GM12878 (cell line): ENCODE results near the gene CTDSP1. TPM values are rescaled to one million over a fixed set of nuclear protein-coding genes. Genes with fewer than 3 reads are reported as not detected.
A peak's percentile ranks its signal among the peaks of the same experiment; 100 is the strongest.

Experiments
- E4F1 ChIP-seq: fragments of 450-650 bp; IDR thresholded peaks from 2 replicates; pipeline ENCODE4 v1.6.1; 2018; ENCODE audit warnings: borderline replicate concordance, mild to moderate bottlenecking; ENCODE audit not compliant: partially characterized antibody
- NBN ChIP-seq: fragments of 450-650 bp; IDR thresholded peaks from 2 replicates; pipeline ENCODE4 v1.6.1; 2016
- RBBP5 ChIP-seq: fragments of 200-600 bp; sonication (generic); conservative IDR thresholded peaks from 2 replicates; pipeline ENCODE4 v1.6.1; 2016
- SP1 ChIP-seq: IDR thresholded peaks from one replicate; pipeline ENCODE4 v1.6.1; 2011; ENCODE audit warnings: low read depth, low read length
- polyA plus RNA-seq, 11 experiments: library from polyadenylated mRNA; depleted of rRNA in 4 of 11; unstranded in 6 of 11; stranded (reverse) in 5 of 11; fragments of >200 nt; fragmentation: Nextera tagmentation in 4 of 11; fragmentation: Illumina TruSeq in 1 of 11; extraction: Ambion mirVana in 4 of 11; extraction: Trizol in 1 of 11; gene quantifications; 1 replicate in 1 of 11; 2 replicates in 10 of 11; pipeline versions ENCODE4 v1.2.1 to v1.2.3, GENCODE V29; 2011 to 2016; ENCODE audit warnings: inconsistent platforms in 2 of 11, missing spikeins in 2 of 11, low read depth in 1 of 11
- total RNA-seq, 4 experiments: library from RNA; depleted of rRNA in 3 of 4; stranded (reverse); fragments of >200 nt in 3 of 4; fragmentation: Illumina TruSeq in 1 of 4; extraction: Trizol in 1 of 4; gene quantifications; 2 replicates each; pipeline versions ENCODE4 v1.2.1 to v1.2.3, GENCODE V29; 2013 to 2021
- TF ChIP-seq, protein P1 (sequence below): fragments of 450-650 bp; IDR thresholded peaks from 2 replicates; pipeline ENCODE4 v1.6.1; 2017; ENCODE audit warnings: mild to moderate bottlenecking, moderate library complexity

Gene CTDSP1
- total and polyA plus RNA-seq, 10 of the 15 experiments (the other 5 are each of a cell fraction or from before 2014, with no cell fraction given): 3.0 to 75.9 (median 34.4) TPM

DNA sequence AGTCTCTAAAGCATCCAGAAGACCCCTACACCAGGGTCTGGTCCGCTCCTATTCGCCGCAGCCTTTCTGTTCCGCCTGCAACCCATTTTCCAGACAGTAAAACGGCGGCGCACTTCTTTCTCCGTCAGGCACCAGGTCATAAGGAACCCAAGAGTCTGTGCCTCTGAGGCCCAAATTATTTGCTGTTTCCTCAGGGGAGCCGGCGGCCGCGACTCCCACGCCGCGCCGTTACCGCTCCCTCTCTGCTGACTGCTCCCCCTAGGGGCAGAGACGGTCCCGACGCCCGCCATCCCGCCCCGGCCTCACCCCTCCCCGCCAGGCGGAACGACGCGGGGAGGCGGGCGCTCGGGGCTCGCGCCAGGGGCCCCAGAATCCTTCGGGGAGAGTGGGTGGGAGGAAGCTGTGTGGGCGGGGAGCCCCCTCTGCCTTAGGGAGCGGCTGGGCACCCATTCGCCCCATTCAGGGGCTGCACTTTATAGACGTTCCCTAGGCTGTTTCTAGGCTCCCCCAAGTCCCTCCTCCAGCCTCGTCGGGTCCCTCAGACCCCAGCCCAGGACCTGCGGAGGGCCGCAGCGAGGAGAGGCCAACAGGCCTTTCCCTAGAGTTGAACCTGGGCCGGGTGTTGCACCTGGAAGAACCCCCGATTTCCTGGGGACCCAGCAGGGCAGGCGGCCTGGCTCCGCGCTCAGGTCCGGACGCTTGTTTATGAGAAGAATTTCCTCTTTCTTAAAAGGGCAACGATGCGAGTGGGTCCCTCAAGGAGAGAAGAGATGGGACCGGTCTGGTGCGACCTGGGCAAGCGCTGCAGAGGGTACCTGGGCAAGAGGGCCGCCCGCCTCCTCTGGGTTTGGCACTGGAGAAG, 3.6 kb upstream of the CTDSP1 start (continued):
- TF ChIP-seq NBN (peak; percentile 91), SP1 (peak; percentile 85), RBBP5 (no peak), E4F1 (peak; percentile 89)
- TF ChIP-seq, protein P1, sequence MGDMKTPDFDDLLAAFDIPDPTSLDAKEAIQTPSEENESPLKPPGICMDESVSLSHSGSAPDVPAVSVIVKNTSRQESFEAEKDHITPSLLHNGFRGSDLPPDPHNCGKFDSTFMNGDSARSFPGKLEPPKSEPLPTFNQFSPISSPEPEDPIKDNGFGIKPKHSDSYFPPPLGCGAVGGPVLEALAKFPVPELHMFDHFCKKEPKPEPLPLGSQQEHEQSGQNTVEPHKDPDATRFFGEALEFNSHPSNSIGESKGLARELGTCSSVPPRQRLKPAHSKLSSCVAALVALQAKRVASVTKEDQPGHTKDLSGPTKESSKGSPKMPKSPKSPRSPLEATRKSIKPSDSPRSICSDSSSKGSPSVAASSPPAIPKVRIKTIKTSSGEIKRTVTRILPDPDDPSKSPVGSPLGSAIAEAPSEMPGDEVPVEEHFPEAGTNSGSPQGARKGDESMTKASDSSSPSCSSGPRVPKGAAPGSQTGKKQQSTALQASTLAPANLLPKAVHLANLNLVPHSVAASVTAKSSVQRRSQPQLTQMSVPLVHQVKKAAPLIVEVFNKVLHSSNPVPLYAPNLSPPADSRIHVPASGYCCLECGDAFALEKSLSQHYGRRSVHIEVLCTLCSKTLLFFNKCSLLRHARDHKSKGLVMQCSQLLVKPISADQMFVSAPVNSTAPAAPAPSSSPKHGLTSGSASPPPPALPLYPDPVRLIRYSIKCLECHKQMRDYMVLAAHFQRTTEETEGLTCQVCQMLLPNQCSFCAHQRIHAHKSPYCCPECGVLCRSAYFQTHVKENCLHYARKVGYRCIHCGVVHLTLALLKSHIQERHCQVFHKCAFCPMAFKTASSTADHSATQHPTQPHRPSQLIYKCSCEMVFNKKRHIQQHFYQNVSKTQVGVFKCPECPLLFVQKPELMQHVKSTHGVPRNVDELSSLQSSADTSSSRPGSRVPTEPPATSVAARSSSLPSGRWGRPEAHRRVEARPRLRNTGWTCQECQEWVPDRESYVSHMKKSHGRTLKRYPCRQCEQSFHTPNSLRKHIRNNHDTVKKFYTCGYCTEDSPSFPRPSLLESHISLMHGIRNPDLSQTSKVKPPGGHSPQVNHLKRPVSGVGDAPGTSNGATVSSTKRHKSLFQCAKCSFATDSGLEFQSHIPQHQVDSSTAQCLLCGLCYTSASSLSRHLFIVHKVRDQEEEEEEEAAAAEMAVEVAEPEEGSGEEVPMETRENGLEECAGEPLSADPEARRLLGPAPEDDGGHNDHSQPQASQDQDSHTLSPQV: 0 out of 2 replicates have a peak, but pooled peaks have one; percentile 47
